ENCODE data around the gene BLNK.

DNA sequence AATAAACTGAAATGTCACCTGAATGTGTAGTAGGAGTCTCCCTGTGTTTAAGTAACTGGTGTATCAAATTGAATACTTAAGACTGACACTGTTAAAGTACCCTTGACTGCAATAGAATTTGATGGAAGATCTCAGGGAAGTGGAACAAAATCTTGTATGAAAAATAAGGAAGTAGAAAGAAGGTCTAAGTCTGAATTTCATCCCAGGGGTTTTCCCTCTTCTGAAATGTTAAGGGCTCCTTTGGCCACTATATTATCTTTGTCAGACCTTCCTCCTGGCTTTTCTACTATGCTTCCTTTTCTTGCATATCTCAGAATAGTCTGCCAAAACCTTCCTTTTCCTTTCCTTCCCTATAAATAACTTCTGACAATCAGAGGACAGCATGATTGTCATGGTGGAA, 59.6 kb downstream of the BLNK start:
- TF ChIP-seq, protein P1, sequence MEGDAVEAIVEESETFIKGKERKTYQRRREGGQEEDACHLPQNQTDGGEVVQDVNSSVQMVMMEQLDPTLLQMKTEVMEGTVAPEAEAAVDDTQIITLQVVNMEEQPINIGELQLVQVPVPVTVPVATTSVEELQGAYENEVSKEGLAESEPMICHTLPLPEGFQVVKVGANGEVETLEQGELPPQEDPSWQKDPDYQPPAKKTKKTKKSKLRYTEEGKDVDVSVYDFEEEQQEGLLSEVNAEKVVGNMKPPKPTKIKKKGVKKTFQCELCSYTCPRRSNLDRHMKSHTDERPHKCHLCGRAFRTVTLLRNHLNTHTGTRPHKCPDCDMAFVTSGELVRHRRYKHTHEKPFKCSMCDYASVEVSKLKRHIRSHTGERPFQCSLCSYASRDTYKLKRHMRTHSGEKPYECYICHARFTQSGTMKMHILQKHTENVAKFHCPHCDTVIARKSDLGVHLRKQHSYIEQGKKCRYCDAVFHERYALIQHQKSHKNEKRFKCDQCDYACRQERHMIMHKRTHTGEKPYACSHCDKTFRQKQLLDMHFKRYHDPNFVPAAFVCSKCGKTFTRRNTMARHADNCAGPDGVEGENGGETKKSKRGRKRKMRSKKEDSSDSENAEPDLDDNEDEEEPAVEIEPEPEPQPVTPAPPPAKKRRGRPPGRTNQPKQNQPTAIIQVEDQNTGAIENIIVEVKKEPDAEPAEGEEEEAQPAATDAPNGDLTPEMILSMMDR (conservative IDR thresholded peaks at IDR 0.05 in 1 of 2, IDR thresholded peaks at IDR 0.05 in 1 of 2; ENCODE audit: low read depth in 1 of 2, low read length in 2 of 2): no peak
- TF ChIP-seq EZH2 (IDR thresholded peaks at IDR 0.05; ENCODE audit: low read length, missing control alignments): no peak

All from fibroblast of lung (primary cell).